Measurements from ENCODE around the gene DGKZ.

DGKZ gene

GRCh38 chr11:46393759-46394158 is 46.5 kb downstream of the DGKZ start:
- no peak for DNase-seq (ENCODE audit: low read depth)

- no peak for DNase-seq (ENCODE audit: low read depth)
Observed at GRCh38 chr11:46397526-46397925, 50.3 kb downstream of the DGKZ start.

GRCh38 chr11:46402957-46403902 is 56.0 kb downstream of the DGKZ start:
- DNase-seq (ENCODE audit: low read depth): no peak

- no peak for DNase-seq (ENCODE audit: low read depth)
Observed at GRCh38 chr11:46404476-46405017, 57.3 kb downstream of the DGKZ start.

- DNase-seq (ENCODE audit: low read depth): no peak
Observed at GRCh38 chr11:46407635-46408034, 60.4 kb downstream of the DGKZ start.

- no peak for DNase-seq (ENCODE audit: low read depth)
Observed at GRCh38 chr11:46408407-46408986, 61.2 kb downstream of the DGKZ start.

GRCh38 chr11:46410021-46410420 is 62.8 kb downstream of the DGKZ start:
- DNase-seq (ENCODE audit: low read depth): no peak

GRCh38 chr11:46413760-46414465 is 66.7 kb downstream of the DGKZ start:
- DNase-seq (ENCODE audit: low read depth): no peak

- DNase-seq (ENCODE audit: low read depth): no peak
Observed at GRCh38 chr11:46414466-46414796, 67.2 kb downstream of the DGKZ start.

GRCh38 chr11:46414879-46415278 is 67.6 kb downstream of the DGKZ start:
- no peak for DNase-seq (ENCODE audit: low read depth)

GRCh38 chr11:46417711-46418110 is 70.4 kb downstream of the DGKZ start:
- DNase-seq (ENCODE audit: low read depth): no peak

- no peak for DNase-seq (ENCODE audit: low read depth)
Observed at GRCh38 chr11:46418751-46419150, 71.5 kb downstream of the DGKZ start.

- no peak for DNase-seq (ENCODE audit: low read depth)
Observed at GRCh38 chr11:46420513-46420912, 73.2 kb downstream of the DGKZ start.

- DNase-seq (ENCODE audit: low read depth): no peak
Observed at GRCh38 chr11:46421257-46421880, 74.1 kb downstream of the DGKZ start.

GRCh38 chr11:46422588-46422987 is 75.3 kb downstream of the DGKZ start:
- peak; percentile 35 for DNase-seq (ENCODE audit: low read depth)

GRCh38 chr11:46426233-46426991 is 79.1 kb downstream of the DGKZ start:
- no peak for DNase-seq (ENCODE audit: low read depth)

GRCh38 chr11:46427364-46427763 is 80.1 kb downstream of the DGKZ start:
- DNase-seq (ENCODE audit: low read depth): no peak

- DNase-seq (ENCODE audit: low read depth): no peak
Observed at GRCh38 chr11:46429717-46430116, 82.5 kb downstream of the DGKZ start.

All from iris pigment epithelial cell (primary cell).